ENCODE data around the gene CPT1B.

DNA sequence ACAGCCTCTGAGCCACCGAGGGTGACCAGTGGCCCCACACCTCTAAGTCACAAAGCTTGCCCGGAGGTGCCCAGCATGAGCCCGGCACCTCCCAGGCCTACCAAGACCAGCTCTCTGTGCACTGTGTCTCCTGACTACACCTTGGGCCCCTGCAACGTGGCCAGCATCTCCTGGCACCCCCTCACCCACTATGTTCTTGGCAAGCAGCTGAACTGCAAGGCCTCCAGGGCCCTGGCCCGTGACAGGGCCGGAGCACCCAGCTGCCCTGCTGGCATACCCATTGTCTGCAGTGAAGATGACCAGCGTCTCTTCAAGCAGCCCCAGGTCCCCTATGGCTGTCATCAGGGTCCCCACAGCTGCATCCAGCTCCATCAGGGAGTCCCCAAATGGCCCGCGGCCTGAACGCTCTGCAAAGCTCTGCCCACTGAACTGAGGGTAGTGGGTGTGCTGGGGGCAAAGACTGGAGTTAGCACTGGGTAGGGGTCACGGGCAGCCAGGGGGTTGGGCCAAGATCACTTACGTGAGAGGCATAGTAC lies 48.2 kb upstream of the CPT1B start:
- no peak for TF ChIP-seq JUN (IDR thresholded peaks at IDR 0.05; ENCODE audit: borderline replicate concordance, insufficient read depth, insufficient read length, low read depth)
- no peak for TF ChIP-seq CTCF (IDR thresholded peaks at IDR 0.05; ENCODE audit: extremely low read depth in 1 of 2, insufficient read depth in 1 of 2, low read depth in 1 of 2, low read length in 2 of 2)
- TF ChIP-seq POLR2A (IDR thresholded peaks at IDR 0.05; ENCODE audit: low read depth, low read length) = no peak
- no peak for TF ChIP-seq MYC (IDR thresholded peaks at IDR 0.05; ENCODE audit: low read depth, low read length)

Measured in endothelial cell of umbilical vein (primary cell).